Endothelial cell of umbilical vein (primary cell): ENCODE measurements around the gene FUCA2. TPM values are rescaled to one million over a fixed set of nuclear protein-coding genes. Genes with fewer than 3 reads are reported as not detected.

ENCODE experiments used
- BruUV-seq: library from RNA; stranded (reverse); fragments of 400-500 nt; replicated peaks from 2 replicates; lab custom pipeline; 2021; lab: Mats Ljungman, UMichigan
- CTCF ChIA-PET: fragments of 300-600, 350-600 bp; sonication (Branson Sonifier 250); formaldehyde crosslinking; loops from one replicate; lab custom pipeline; 2021; ENCODE audit warnings: antibody characterized with exemption, inconsistent platforms; lab: Charles Lee
- POLR2A ChIA-PET: fragments of 300-600, 350-600 bp; sonication (Branson Sonifier 250); formaldehyde crosslinking; loops from one replicate; lab custom pipeline; 2021; ENCODE audit warnings: antibody characterized with exemption, inconsistent platforms; lab: Charles Lee
- DNase-seq: peaks from one replicate; pipeline ENCODE4 v3.0.0-alpha.2; 2011; ENCODE audit warnings: low read depth, low spot score
- FAIRE-seq: peaks from 2 replicates; lab custom pipeline; 2011; peaks lifted over from hg19 to GRCh38; lab: Jason Lieb, UNC
- H2AFZ ChIP-seq: 2 replicates; pipeline ENCODE4 v1.6.0; 2012; ENCODE audit warnings: low read depth, low read length, control low read depth, inconsistent platforms
- H3K27ac ChIP-seq: 2 replicates; pipeline ENCODE4 v1.5.1; 2011; ENCODE audit warnings: low read depth, mild to moderate bottlenecking, control low read depth, low read length, moderate library complexity; ENCODE audit not compliant: insufficient read depth
- H3K27me3 ChIP-seq, 2 experiments: 2 replicates each; pipeline versions ENCODE4 v1.6.0 to v1.6.1; 2011; ENCODE audit warnings: low read length in 2 of 2, mixed read lengths in 1 of 2; ENCODE audit not compliant: control insufficient read depth in 2 of 2, insufficient read depth in 2 of 2
- H3K36me3 ChIP-seq, 2 experiments: 2 replicates in 1 of 2; 3 replicates in 1 of 2; pipeline ENCODE4 v1.5.1; 2011; ENCODE audit warnings: low read length in 2 of 2, mild to moderate bottlenecking in 1 of 2, moderate library complexity in 1 of 2; ENCODE audit not compliant: control insufficient read depth in 2 of 2, insufficient read depth in 2 of 2; ENCODE audit errors: extremely low read depth in 1 of 2
- H3K4me1 ChIP-seq: 3 replicates; pipeline ENCODE4 v1.5.1; 2011; ENCODE audit warnings: mild to moderate bottlenecking, low read length; ENCODE audit not compliant: control insufficient read depth, insufficient read depth; ENCODE audit errors: extremely low read depth
- H3K4me2 ChIP-seq: 2 replicates; pipeline ENCODE4 v1.6.1; 2011; ENCODE audit warnings: low read length, control low read depth, mixed read lengths; ENCODE audit not compliant: insufficient read depth
- H3K4me3 ChIP-seq, 3 experiments: fragments of 200-600 bp in 1 of 3; sonication (generic), shearing (Covaris generic) in 1 of 3; replicated peaks in 1 of 3; 2 replicates each; pipeline ENCODE4 v1.5.1; 2011 to 2016; ENCODE audit warnings: control low read depth in 3 of 3, low read length in 3 of 3, mild to moderate bottlenecking in 2 of 3, inconsistent platforms in 1 of 3, low read depth in 1 of 3, moderate library complexity in 1 of 3; ENCODE audit not compliant: insufficient read depth in 1 of 3
- H3K79me2 ChIP-seq: 2 replicates; pipeline ENCODE4 v1.6.0; 2012; ENCODE audit warnings: low read length, inconsistent platforms; ENCODE audit not compliant: control insufficient read depth, insufficient read depth
- H3K9ac ChIP-seq: replicated peaks from 2 replicates; pipeline ENCODE3; 2011; ENCODE audit warnings: low read length, control low read depth; ENCODE audit not compliant: insufficient read depth; ENCODE audit errors: extremely low read depth
- H3K9me1 ChIP-seq: replicated peaks from 3 replicates; pipeline ENCODE4 v1.6.0; 2011; ENCODE audit warnings: mild to moderate bottlenecking, low read length; ENCODE audit not compliant: control insufficient read depth, insufficient read depth; ENCODE audit errors: extremely low read depth
- H3K9me3 ChIP-seq: replicated peaks from 2 replicates; pipeline ENCODE4 v1.5.1; 2012; ENCODE audit warnings: low read length, inconsistent platforms; ENCODE audit not compliant: control insufficient read depth, insufficient read depth
- H4K20me1 ChIP-seq: replicated peaks from 2 replicates; pipeline ENCODE3; 2011; ENCODE audit warnings: mild to moderate bottlenecking, low read length; ENCODE audit not compliant: control insufficient read depth, insufficient read depth; ENCODE audit errors: extremely low read depth
- CTCF ChIP-seq, 2 donors: IDR thresholded peaks; 1 replicate in 1 of 2; 2 replicates in 1 of 2; pipeline ENCODE4 v1.5.1; 2011; ENCODE audit warnings: low read length in 2 of 2, mild to moderate bottlenecking in 2 of 2, moderate library complexity in 2 of 2, control low read depth in 1 of 2, inconsistent platforms in 1 of 2, low read depth in 1 of 2; ENCODE audit not compliant: insufficient read depth in 1 of 2; ENCODE audit errors: extremely low read depth in 1 of 2
- FOS ChIP-seq: IDR thresholded peaks from 2 replicates; pipeline ENCODE4 v1.6.1; 2011; ENCODE audit warnings: mild to moderate bottlenecking, low read length, moderate library complexity, borderline replicate concordance; ENCODE audit not compliant: insufficient read depth
- JUN ChIP-seq: IDR thresholded peaks from 2 replicates; pipeline ENCODE4 v1.6.1; 2011; ENCODE audit warnings: borderline replicate concordance, low read depth; ENCODE audit not compliant: insufficient read length, insufficient read depth
- MAX ChIP-seq: IDR thresholded peaks from 2 replicates; pipeline ENCODE4 v1.6.1; 2011; ENCODE audit not compliant: insufficient read depth, insufficient read length
- MYC ChIP-seq: IDR thresholded peaks from one replicate; pipeline ENCODE4 v1.6.1; 2011; ENCODE audit warnings: mild to moderate bottlenecking, low read depth, low read length
- POLR2A ChIP-seq: IDR thresholded peaks from 2 replicates; pipeline ENCODE4 v1.6.1; 2012; ENCODE audit warnings: low read depth, mild to moderate bottlenecking, control low read depth, low read length
- POLR2AphosphoS5 ChIP-seq: IDR thresholded peaks from 2 replicates; pipeline ENCODE4 v1.6.1; 2012; ENCODE audit warnings: low read depth, mild to moderate bottlenecking, control low read depth, low read length, moderate library complexity; ENCODE audit not compliant: insufficient read depth
- dilution Hi-C: fragments of 300-500 bp; cut with MboI; formaldehyde crosslinking; loops from one replicate; pipeline ENCODE4 v1.15.0; 2019; ENCODE audit warnings: low sequenced_read_pairs; ENCODE audit not compliant: extremely low pct_ligation_motif_present
- intact Hi-C: fragments of 100-400 bp; cut with micrococcal nuclease; formaldehyde crosslinking; loops from one replicate; pipeline ENCODE4 v1.10.0; 2022
- polyA plus RNA-seq, 4 experiments: library from polyadenylated mRNA; depleted of rRNA in 3 of 4; stranded (reverse) in 3 of 4; unstranded in 1 of 4; fragments of >200 nt; gene quantifications; 2 replicates each; pipeline versions ENCODE4 v1.2.1 to v1.2.3, GENCODE V29; 2011 to 2012; ENCODE audit warnings: missing spikeins in 1 of 4
- total RNA-seq: library from RNA; stranded (reverse); gene quantifications from 2 replicates; pipeline ENCODE4 v1.2.3, GENCODE V29; 2021

The FUCA2 gene
- total and polyA plus RNA-seq, 2 donors (not counting 3 experiments of a cell fraction or from before 2014, with no cell fraction given): 29.7 to 80.9 TPM

- DNase-seq (no peak), FAIRE-seq (no peak)
- Histone ChIP-seq H2AFZ (no peak overlapping the region), H3K27me3 (no peaks in the 10 kb centered on the region), H3K27ac (no peak overlapping the region), H3K9ac (no peak overlapping the region), H3K79me2 (no peaks in the 10 kb centered on the region), H4K20me1 (no peaks in the 10 kb centered on the region), H3K4me2 (no peak overlapping the region), H3K9me1 (no peaks in the 10 kb centered on the region), H3K9me3 (no peaks in the 10 kb centered on the region), H3K4me1 (no peaks in the 10 kb centered on the region), H3K36me3 (no peaks in the 10 kb centered on the region), H3K4me3 (no peak overlapping the region)
- CTCF ChIA-PET: interaction anchor here (1.1 to 1.6 kb wide), 2 partner anchors 12 to 470 kb away, joined by 4 read pairs; no protein-coding TSS in a partner anchor
- TF ChIP-seq POLR2A (no peak), FOS (no peak), POLR2AphosphoS5 (no peak), MYC (no peak), JUN (no peak), CTCF (IDR thresholded peaks at IDR 0.05; ENCODE audit: extremely low read depth in 1 of 2, insufficient read depth in 1 of 2, low read depth in 1 of 2, low read length in 2 of 2) (no peak), MAX (no peak)
- dilution Hi-C loops: no loop called here
- POLR2A ChIA-PET: no interaction called here
- BruUV-seq: no TSS peak
- intact Hi-C loops: no loop called here
Observed at GRCh38 chr6:143543435-143543834, 31.9 kb upstream of the FUCA2 start.
